Aorta (tissue), 5 donors: ENCODE data around the gene SNTB2. TPM values are rescaled to one million over a fixed set of nuclear protein-coding genes. Genes with fewer than 3 reads are reported as not detected.

Experiments
- ATAC-seq: fragments of 200-7000 bp; cut with Tn5 transposase; one replicate; pipeline ENCODE4 v1.9.1; 2022; ENCODE audit warnings: moderate library complexity; ENCODE audit not compliant: low FRiP score
- DNase-seq, 2 donors: peaks; one replicate each; pipeline ENCODE4 v3.0.0-alpha.2; 2020
- H3K27ac ChIP-seq, 2 donors: one replicate each; pipeline ENCODE4 v1.5.1; 2013; ENCODE audit warnings: low read length in 2 of 2, mild to moderate bottlenecking in 2 of 2, moderate library complexity in 2 of 2, control low read depth in 1 of 2, inconsistent platforms in 1 of 2, low read depth in 1 of 2
- H3K27me3 ChIP-seq, 2 donors: one replicate each; pipeline ENCODE4 v1.6.1; 2013; ENCODE audit warnings: control low read depth in 1 of 2, low read length in 1 of 2, mild to moderate bottlenecking in 1 of 2, moderate library complexity in 1 of 2; ENCODE audit not compliant: insufficient read depth in 2 of 2, control insufficient read depth in 1 of 2
- H3K36me3 ChIP-seq, 2 donors: one replicate each; pipeline ENCODE4 v1.6.1; 2013; ENCODE audit warnings: control low read depth in 1 of 2, low read length in 1 of 2, mild to moderate bottlenecking in 1 of 2; ENCODE audit not compliant: insufficient read depth in 2 of 2, control insufficient read depth in 1 of 2
- H3K4me1 ChIP-seq, 2 donors: one replicate each; pipeline ENCODE4 v1.6.1; 2013; ENCODE audit warnings: low read length in 2 of 2, control low read depth in 1 of 2, mild to moderate bottlenecking in 1 of 2, moderate library complexity in 1 of 2; ENCODE audit not compliant: insufficient read depth in 2 of 2, control insufficient read depth in 1 of 2
- H3K4me3 ChIP-seq, 2 donors: one replicate each; pipeline ENCODE4 v1.5.1; 2013; ENCODE audit warnings: low read length in 2 of 2, control low read depth in 1 of 2, mild to moderate bottlenecking in 1 of 2
- H3K9me3 ChIP-seq: one replicate; pipeline ENCODE4 v1.6.1; 2013; ENCODE audit warnings: mild to moderate bottlenecking, low read length; ENCODE audit not compliant: control insufficient read depth
- WGBS, 2 donors: extraction: QIAGEN DNeasy Blood & Tissue Kit; methylation state at CpG; one replicate each; pipeline ENCODE4 v1.1.7; 2013; 5-methylcytosine and 5-hydroxymethylcytosine counted together
- intact Hi-C, 2 donors: fragments of 100-400 bp; cut with DNase I; formaldehyde crosslinking; loops; one replicate each; pipeline versions ENCODE4 v1.14.2 to v1.15.0; 2022
- polyA plus RNA-seq, 2 donors: library from polyadenylated mRNA; stranded (reverse); fragments of 200-250 nt; gene quantifications; one replicate each; pipeline ENCODE4 v1.2.3, GENCODE V29; 2013
- total RNA-seq, 2 donors: library from RNA; stranded (reverse); fragmentation: NEBNext Ultra II Directional; extraction: Animal tissue kit (Norgen Biotek cat#: 25700); gene quantifications; one replicate each; pipeline ENCODE4 v1.2.1, GENCODE V29; 2021
- donor health status: healthy with polysubstance abuse.
- donor health status: Bipolar disorder and iron deficiency.
- donor health status: DM: no; HTN: no; CAD: no.
- donor health status: DM: no; HTN: no; CAD: no.
- donor health status: DM: yes; HTN: yes; CAD: no.

Gene SNTB2
- total and polyA plus RNA-seq, 4 donors, result 6.1 to 67.1 (median 28.8) TPM

- H3K9me3 ChIP-seq, result no peaks in the 10 kb centered on the region
- DNase-seq (no peak), ATAC-seq (no peak)
- peaks cover 1 to 5% of the 10 kb centered on the region in 2 donors for H3K4me1 ChIP-seq
- H3K27me3 ChIP-seq, result no peaks in the 10 kb centered on the region
- H3K27ac ChIP-seq, result no peak overlapping the region
- H3K4me3 ChIP-seq, result no peak overlapping the region
- H3K36me3 ChIP-seq, result no peaks in the 10 kb centered on the region
- WGBS, 2 donors, result 60 to 63% methylated on average over 3 of the region's 3 CpGs
- intact Hi-C loops, result no loop called here
These were observed 47.5 kb downstream of the SNTB2 start for GRCh38 chr16:69234460-69234859.

DNA sequence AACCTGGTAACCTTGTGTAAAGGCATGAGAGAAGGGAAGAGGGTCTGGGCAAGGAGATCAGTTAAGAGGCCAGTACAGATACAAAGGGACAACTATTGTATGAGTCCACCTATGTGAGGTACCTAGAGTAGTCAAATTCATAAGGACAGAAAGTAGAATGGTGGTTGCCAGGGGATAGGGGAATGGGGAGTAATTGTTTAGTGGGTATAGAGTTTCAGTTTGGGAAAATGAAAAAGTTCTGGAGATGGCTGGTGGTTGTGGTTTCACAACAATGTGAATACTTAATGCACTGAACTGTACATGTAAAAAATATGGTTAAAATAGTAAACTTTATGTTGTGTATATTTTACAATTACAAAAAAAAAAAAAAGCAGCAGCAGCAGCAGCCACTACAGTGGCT is 49.4 kb downstream of the SNTB2 start:
- no peak overlapping the region for H3K27ac ChIP-seq
- no peak for ATAC-seq
- DNase-seq, result no peak
- intact Hi-C loops, result no loop called here
- no peaks in the 10 kb centered on the region for H3K27me3 ChIP-seq
- no peaks in the 10 kb centered on the region for H3K36me3 ChIP-seq
- peaks cover 1 to 5% of the 10 kb centered on the region in 2 donors for H3K4me1 ChIP-seq
- no peaks in the 10 kb centered on the region for H3K9me3 ChIP-seq
- H3K4me3 ChIP-seq, result no peak overlapping the region

- ATAC-seq, result no peak
- no peak overlapping the region for H3K4me3 ChIP-seq
- DNase-seq, result no peak
- no peaks in the 10 kb centered on the region for H3K36me3 ChIP-seq
- H3K4me1 ChIP-seq, result peaks cover 1 to 5% of the 10 kb centered on the region in 2 donors
- no peak overlapping the region for H3K27ac ChIP-seq
- H3K27me3 ChIP-seq, result no peaks in the 10 kb centered on the region
- intact Hi-C loops, result no loop called here
- 65 to 66% methylated on average over 3 of the region's 3 CpGs for WGBS, 2 donors
- no peaks in the 10 kb centered on the region for H3K9me3 ChIP-seq
These were observed 50.3 kb downstream of the SNTB2 start for GRCh38 chr16:69237296-69237695.

GRCh38 chr16:69239851-69240250 is 52.9 kb downstream of the SNTB2 start:
- DNase-seq (no peak), ATAC-seq (no peak)
- Histone ChIP-seq H3K27ac (no peak overlapping the region), H3K4me3 (no peak overlapping the region), H3K36me3 (no peaks in the 10 kb centered on the region), H3K4me1 (peaks cover 1 to 12% of the 10 kb centered on the region in 2 donors), H3K9me3 (no peaks in the 10 kb centered on the region), H3K27me3 (no peaks in the 10 kb centered on the region)
- intact Hi-C loops, result no loop called here
- 16 to 24% methylated on average over 1 of the region's 1 CpG for WGBS, 2 donors

- 64 to 73% methylated on average over 2 of the region's 2 CpGs for WGBS, 2 donors
- Histone ChIP-seq H3K27me3 (no peaks in the 10 kb centered on the region), H3K9me3 (no peaks in the 10 kb centered on the region), H3K27ac (no peak overlapping the region), H3K4me1 (peaks cover 1 to 12% of the 10 kb centered on the region in 2 donors), H3K36me3 (no peaks in the 10 kb centered on the region), H3K4me3 (no peak overlapping the region)
- DNase-seq (no peak), ATAC-seq (no peak)
- intact Hi-C loops, result no loop called here
These were observed 53.4 kb downstream of the SNTB2 start for GRCh38 chr16:69240331-69240730.

DNA sequence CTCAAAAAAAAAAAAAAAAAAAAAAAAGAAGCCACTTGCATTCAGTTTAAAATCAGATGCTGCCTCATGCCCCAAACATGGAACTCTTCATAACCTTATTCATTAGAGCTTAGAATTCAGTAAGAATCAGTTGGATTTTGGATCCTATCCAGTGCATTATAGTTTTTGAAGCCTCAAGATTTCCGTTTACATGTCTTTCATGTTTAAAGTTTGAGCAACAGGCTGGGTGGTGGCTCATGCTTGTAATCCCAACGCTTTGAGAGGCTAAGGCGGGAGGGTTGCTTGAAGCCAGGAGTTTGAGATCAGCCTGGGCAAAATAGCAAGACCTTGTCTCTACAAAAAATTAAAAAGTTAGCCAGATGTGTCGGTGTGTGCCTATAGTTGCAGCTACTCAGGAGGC is 55.0 kb downstream of the SNTB2 start:
- DNase-seq (no peak), ATAC-seq (no peak)
- peaks cover 1 to 8% of the 10 kb centered on the region in 2 donors for H3K4me1 ChIP-seq
- no peaks in the 10 kb centered on the region for H3K9me3 ChIP-seq
- no peaks in the 10 kb centered on the region for H3K27me3 ChIP-seq
- 84 to 89% methylated on average over 4 of the region's 4 CpGs for WGBS, 2 donors
- no peak overlapping the region for H3K27ac ChIP-seq
- intact Hi-C loops, result no loop called here
- H3K4me3 ChIP-seq, result no peak overlapping the region
- no peaks in the 10 kb centered on the region for H3K36me3 ChIP-seq

DNA sequence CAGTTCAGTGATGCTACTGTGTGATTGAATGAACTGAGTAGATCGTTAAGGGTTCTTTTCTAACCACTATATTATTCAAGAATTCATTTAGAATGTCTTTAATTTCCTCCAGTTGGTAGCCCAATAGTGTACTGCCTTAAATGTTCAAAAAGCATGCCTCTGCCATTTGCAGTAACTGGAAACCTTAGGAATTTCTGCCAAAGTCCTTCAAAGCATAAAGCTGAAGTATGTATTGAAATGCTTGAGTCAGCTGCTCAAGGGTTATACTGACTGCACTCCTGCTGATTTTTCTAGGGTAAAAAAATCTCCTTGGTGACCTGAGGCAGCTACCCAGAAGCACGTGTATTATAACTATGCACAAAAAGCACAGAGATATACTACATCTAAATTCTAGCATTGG is 56.5 kb downstream of the SNTB2 start:
- no peak for DNase-seq
- intact Hi-C loops, result no loop called here
- Histone ChIP-seq H3K27ac (no peak overlapping the region), H3K27me3 (no peaks in the 10 kb centered on the region), H3K4me3 (no peak overlapping the region), H3K9me3 (no peaks in the 10 kb centered on the region), H3K36me3 (no peaks in the 10 kb centered on the region), H3K4me1 (peaks cover 1 to 7% of the 10 kb centered on the region in 2 donors)
- 54 to 60% methylated on average over 2 of the region's 2 CpGs for WGBS, 2 donors
- no peak for ATAC-seq

DNA sequence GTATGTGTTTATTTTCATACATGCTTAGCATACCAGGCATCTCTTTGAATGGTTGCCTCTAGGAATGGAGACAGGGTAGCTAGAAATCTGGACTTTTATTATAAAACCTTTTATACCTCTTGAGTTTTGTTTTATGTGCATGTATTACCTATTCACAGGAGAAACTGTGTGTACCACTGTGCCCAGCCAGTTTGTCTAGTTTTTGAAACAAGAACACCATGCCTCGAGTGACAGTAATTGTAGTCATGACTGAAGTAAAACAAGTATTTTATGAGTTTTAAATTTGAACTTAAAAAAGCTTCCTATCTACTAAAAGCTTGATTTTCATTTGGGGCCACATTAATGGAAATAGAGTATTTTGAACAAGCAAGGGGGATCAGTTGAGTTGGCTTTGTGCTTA is 57.4 kb downstream of the SNTB2 start:
- intact Hi-C loops, result no loop called here

DNA sequence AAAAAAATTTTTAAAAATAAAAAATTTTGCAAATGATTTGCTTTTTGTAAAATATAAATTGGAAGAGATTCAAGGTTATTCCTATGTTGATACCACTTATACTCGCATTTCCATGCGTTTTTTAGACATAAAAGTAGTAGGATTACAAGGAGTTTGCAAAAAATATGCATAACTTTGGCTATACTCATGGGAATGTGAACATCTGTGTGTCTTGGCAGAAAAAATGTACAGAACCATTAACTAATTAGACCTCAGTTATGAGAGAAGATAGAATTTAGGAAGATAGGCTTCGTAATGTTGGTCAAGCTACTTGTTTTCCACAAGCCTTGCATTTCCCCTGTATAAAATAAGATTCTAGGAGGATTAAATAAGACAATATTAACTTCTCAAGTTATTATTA is 63.1 kb downstream of the SNTB2 start:
- H3K9me3 ChIP-seq, result no peaks in the 10 kb centered on the region
- ATAC-seq (no peak), DNase-seq (no peak)
- H3K4me1 ChIP-seq, result no peaks in the 10 kb centered on the region
- no peak overlapping the region for H3K27ac ChIP-seq
- H3K36me3 ChIP-seq, result no peaks in the 10 kb centered on the region
- WGBS, 2 donors, result 88 to 92% methylated on average over 3 of the region's 3 CpGs
- H3K4me3 ChIP-seq, result no peak overlapping the region
- H3K27me3 ChIP-seq, result no peaks in the 10 kb centered on the region
- intact Hi-C loops, result no loop called here

More for the DNA sequence above, 57.4 kb downstream of the SNTB2 start:
- Histone ChIP-seq H3K9me3 (no peaks in the 10 kb centered on the region), H3K4me1 (peaks cover 0 to 7% of the 10 kb centered on the region in 2 donors), H3K36me3 (no peaks in the 10 kb centered on the region), H3K27me3 (no peaks in the 10 kb centered on the region), H3K27ac (no peak overlapping the region), H3K4me3 (no peak overlapping the region)
- WGBS, 2 donors, result 30 to 37% methylated on average over 1 of the region's 1 CpG
- ATAC-seq (no peak), DNase-seq (no peak)
